NK-92 (cell line): ENCODE results near the gene DRC3.
"Not testable (repeated sequence)": the region's sequence is repeated elsewhere in the genome, so short reads cannot be mapped to it uniquely, and the experiment has no call there.

Experiments used
- DNase-seq: peaks from one replicate; lab custom pipeline; 2025; ENCODE audit not compliant: unreplicated experiment; lab: John Stamatoyannopoulos, UW

Gene DRC3

GRCh38 chr17:17990282-17990681 is 17.6 kb downstream of the DRC3 start:
- no peak for DNase-seq

GRCh38 chr17:17993366-17993765 is 20.7 kb downstream of the DRC3 start:
- no peak for DNase-seq

GRCh38 chr17:17993852-17994251 is 21.2 kb downstream of the DRC3 start:
- no peak for DNase-seq

DNA sequence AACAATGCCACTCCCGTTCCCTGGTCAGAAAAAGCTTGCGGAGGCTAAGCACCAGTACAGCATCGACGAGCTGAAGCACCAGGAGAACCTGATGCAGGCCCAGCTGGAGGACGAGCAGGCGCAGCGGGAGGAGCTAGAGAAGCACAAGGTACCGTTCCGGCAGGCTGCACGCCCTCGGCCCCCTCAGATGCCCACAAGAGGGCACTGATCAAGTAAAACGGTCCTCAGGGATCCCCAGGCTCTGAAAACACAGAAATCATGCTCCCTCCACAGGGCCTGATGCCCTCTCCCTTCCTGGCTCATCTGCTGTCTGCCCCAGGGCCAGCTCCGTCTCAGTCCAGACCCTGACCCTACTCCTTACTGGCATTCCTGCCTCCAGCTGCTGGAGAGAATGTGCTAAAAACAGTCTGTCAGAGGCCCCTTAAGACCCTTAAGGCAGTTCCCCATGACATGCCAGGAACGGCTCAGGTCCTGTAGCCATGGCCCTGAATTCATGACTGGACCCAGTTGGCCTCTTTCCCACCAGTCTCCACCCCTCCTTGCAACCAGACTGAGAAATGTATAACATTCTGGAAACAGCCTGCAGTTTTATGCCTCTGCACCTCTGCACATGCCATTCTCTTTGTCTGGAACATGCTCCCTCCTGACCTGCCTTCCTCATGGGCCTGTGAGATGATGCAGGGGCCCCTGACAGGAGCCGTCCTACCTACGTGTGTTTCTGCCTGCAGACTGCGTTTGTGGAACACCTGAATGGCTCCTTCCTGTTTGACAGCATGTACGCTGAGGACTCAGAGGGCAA is 21.8 kb downstream of the DRC3 start:
- DNase-seq, result no peak

GRCh38 chr17:17995887-17996286 is 23.2 kb downstream of the DRC3 start:
- DNase-seq, result not testable (repeated sequence)

GRCh38 chr17:17998934-17999333 is 26.3 kb downstream of the DRC3 start:
- DNase-seq, result no peak

GRCh38 chr17:17999364-18000029 is 26.8 kb downstream of the DRC3 start:
- DNase-seq, result no peak

DNA sequence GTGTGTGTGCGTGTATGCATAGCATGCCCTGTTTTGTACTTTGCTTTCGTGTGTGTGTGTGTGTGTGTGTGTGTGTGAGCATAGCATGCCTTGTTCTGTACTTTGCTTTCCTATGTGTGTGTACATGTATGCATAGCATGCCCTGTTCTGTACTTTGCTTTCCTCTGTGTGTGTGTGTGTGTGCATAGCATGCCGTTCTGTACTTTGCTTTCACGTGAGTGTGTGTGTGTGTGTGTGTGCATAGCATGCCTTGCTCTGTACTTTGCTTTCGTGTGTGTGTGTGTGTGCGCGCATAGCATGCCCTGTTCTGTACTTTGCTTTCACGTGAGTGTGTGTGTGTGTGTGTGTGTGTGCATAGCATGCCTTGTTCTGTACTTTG is 27.4 kb downstream of the DRC3 start:
- no peak for DNase-seq

- no peak for DNase-seq
These were observed 29.5 kb downstream of the DRC3 start for GRCh38 chr17:18002171-18002570.

DNA sequence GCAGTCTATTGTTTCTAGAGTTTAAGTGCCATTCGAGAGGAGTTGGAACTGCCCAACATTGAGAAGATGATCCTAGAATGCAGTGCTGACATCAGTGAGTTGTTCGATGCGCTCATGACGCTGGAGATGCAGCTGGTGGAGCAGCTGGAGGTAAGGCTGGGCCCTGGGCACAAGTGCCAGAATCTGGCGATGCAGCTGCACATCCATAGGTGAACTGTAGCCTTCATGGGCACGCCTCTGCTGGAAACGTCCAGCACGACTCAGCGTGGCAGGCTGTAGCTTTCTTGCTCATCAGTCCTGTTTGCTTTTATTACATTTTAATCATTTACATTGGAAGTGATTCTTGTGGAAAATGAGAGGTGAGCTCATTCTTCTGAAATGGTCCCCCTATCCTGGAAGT is 31.7 kb downstream of the DRC3 start:
- no peak for DNase-seq

GRCh38 chr17:18004884-18005305 is 32.2 kb downstream of the DRC3 start:
- no peak for DNase-seq

GRCh38 chr17:18005496-18005895 is 32.8 kb downstream of the DRC3 start:
- DNase-seq, result no peak

- no peak for DNase-seq
These were observed 34.0 kb downstream of the DRC3 start for GRCh38 chr17:18006495-18007239.

- no peak for DNase-seq
These were observed 36.0 kb downstream of the DRC3 start for GRCh38 chr17:18008496-18009268.

- DNase-seq, result no peak
These were observed 37.2 kb downstream of the DRC3 start for GRCh38 chr17:18009609-18010420.

GRCh38 chr17:18011286-18011685 is 38.6 kb downstream of the DRC3 start:
- DNase-seq, result no peak

- DNase-seq, result no peak
These were observed 41.3 kb downstream of the DRC3 start for GRCh38 chr17:18014006-18014405.

GRCh38 chr17:18015593-18015992 is 42.9 kb downstream of the DRC3 start:
- no peak for DNase-seq

GRCh38 chr17:18016426-18016825 is 43.8 kb downstream of the DRC3 start:
- no peak for DNase-seq

- no peak for DNase-seq
These were observed 45.3 kb downstream of the DRC3 start for GRCh38 chr17:18017958-18018357.
